ENCODE results near the gene MEI4. TPM values are rescaled to one million over a fixed set of nuclear protein-coding genes. Genes with fewer than 3 reads are reported as not detected.
"Not testable (repeated sequence)": the region's sequence is repeated elsewhere in the genome, so short reads cannot be mapped to it uniquely, and the experiment has no call there.

Gene MEI4
- total and polyA plus RNA-seq, 4 donors: 0.12 to 0.13 TPM; not detected in 2

DNA sequence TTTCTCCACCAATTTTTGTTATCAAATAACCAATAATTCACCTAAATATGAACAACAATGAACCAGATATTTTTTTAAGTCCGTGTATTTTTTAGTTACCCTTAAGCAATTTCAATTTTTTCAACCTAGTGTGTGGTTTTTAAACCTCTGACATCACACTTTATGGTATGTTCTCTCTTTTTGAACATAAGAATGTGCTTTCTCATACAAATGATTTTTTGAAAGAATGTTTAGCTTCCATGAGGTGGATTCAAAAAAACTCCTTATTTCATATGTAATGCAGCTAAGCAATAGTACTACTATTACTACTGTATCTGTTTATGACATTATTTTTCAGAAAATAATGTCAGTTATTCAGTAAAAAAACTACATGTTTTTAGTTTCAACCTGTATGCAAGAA, 19.4 kb upstream of the MEI4 start:
- WGBS, 2 donors: 30 to 46% methylated on average over 1 of the region's 1 CpG
- DNase-seq (no peak), ATAC-seq (ENCODE audit: low FRiP score) (no peak)
- Histone ChIP-seq H3K9me3 (ENCODE audit: control insufficient read depth, low read length) (no peaks in the 10 kb centered on the region), H3K27me3 (ENCODE audit: control insufficient read depth in 1 of 2, insufficient read depth in 2 of 2, low read length in 1 of 2) (no peaks in the 10 kb centered on the region), H3K27ac (ENCODE audit: low read depth in 1 of 2, low read length in 2 of 2) (no peak overlapping the region), H3K4me1 (ENCODE audit: control insufficient read depth in 1 of 2, insufficient read depth in 2 of 2, low read length in 2 of 2) (no peaks in the 10 kb centered on the region), H3K36me3 (ENCODE audit: control insufficient read depth in 1 of 2, insufficient read depth in 2 of 2, low read length in 1 of 2) (no peaks in the 10 kb centered on the region), H3K4me3 (ENCODE audit: low read length in 2 of 2) (no peak overlapping the region)
- intact Hi-C loops (cut with DNase I): no loop called here

DNA sequence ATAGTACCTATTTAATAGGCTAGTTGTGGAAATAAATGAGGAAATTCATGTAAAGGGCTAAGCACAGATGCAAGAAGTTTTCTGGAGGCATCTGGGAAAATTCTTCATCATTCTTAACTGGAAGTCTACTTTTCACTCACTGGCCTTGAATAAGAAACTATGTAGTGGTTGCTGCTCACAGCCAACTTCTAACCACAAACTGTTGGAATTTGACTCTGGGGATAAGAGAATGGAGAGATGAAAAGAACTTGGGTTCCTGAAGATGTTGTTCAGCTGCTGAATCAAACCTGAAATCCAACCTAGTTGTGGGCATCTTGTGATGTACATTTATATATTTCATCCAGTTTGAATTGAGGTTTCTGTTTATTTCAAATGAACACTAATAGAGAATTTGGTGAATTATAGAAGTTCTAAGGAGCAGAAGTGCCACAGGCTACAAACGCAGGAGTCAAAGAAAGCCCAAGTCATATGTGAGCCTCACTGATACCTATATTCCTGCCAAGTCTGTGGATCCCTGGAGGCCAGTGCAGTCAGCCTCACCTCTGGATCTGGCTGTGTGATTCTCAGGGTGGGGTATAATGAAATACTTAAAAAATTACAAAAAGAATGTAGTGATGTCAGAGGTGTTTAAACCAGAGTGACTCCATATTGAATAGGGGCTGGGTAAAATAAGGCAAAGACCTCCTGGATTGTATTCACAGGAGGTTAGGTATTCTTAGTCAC, 18.7 kb upstream of the MEI4 start:
- Histone ChIP-seq H3K27me3 (ENCODE audit: control insufficient read depth in 1 of 2, insufficient read depth in 2 of 2, low read length in 1 of 2) (no peaks in the 10 kb centered on the region), H3K36me3 (ENCODE audit: control insufficient read depth in 1 of 2, insufficient read depth in 2 of 2, low read length in 1 of 2) (no peaks in the 10 kb centered on the region), H3K27ac (ENCODE audit: low read depth in 1 of 2, low read length in 2 of 2) (no peak overlapping the region), H3K4me3 (ENCODE audit: low read length in 2 of 2) (no peak overlapping the region), H3K9me3 (ENCODE audit: control insufficient read depth, low read length) (no peaks in the 10 kb centered on the region), H3K4me1 (ENCODE audit: control insufficient read depth in 1 of 2, insufficient read depth in 2 of 2, low read length in 2 of 2) (no peaks in the 10 kb centered on the region)
- WGBS, 2 donors: 87 to 90% methylated on average over 1 of the region's 1 CpG
- intact Hi-C loops (cut with DNase I): no loop called here
- ATAC-seq (ENCODE audit: low FRiP score): no peak
- no peak for DNase-seq

DNA sequence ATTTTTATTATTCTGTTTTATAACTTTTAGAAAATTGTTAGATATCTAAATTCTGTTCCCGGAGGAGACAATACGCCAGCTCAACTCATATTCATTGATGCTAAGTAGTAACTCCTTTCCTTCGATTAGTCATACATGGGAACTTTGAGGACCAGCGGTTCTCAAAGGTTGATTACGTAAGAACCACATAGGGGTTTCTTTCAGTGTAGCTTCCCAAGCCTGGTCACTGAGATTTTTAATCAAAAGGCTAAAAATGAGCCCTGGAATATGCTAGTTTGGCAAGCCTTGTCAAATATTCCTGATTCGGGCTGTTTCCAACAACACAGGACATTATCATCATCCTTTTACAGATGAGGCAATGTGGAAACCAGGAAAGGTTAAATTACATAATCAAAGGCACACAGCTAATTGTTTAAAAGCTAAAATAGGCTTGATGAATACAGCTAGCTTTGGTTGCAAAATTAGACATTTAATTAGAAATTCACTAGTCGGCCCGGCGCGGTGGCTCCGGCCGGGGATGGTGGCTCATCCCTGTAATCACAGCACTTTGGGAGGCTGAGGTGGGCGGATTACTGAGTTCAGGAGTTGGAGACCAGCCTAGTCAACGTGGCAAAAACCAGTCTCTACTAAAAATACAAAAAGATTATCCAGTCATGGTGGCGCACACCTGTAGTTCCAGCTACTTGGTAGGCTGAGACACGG, 14.6 kb upstream of the MEI4 start:
- WGBS, 2 donors: 92 to 95% methylated on average over 16 of the region's 16 CpGs
- Histone ChIP-seq H3K27ac (ENCODE audit: low read depth in 1 of 2, low read length in 2 of 2) (no peak overlapping the region), H3K27me3 (ENCODE audit: control insufficient read depth in 1 of 2, insufficient read depth in 2 of 2, low read length in 1 of 2) (no peaks in the 10 kb centered on the region), H3K36me3 (ENCODE audit: control insufficient read depth in 1 of 2, insufficient read depth in 2 of 2, low read length in 1 of 2) (no peaks in the 10 kb centered on the region), H3K4me3 (ENCODE audit: low read length in 2 of 2) (no peak overlapping the region), H3K4me1 (ENCODE audit: control insufficient read depth in 1 of 2, insufficient read depth in 2 of 2, low read length in 2 of 2) (no peaks in the 10 kb centered on the region), H3K9me3 (ENCODE audit: control insufficient read depth, low read length) (no peaks in the 10 kb centered on the region)
- ATAC-seq (ENCODE audit: low FRiP score): no peak
- intact Hi-C loops (cut with DNase I): no loop called here
- no peak for DNase-seq

DNA sequence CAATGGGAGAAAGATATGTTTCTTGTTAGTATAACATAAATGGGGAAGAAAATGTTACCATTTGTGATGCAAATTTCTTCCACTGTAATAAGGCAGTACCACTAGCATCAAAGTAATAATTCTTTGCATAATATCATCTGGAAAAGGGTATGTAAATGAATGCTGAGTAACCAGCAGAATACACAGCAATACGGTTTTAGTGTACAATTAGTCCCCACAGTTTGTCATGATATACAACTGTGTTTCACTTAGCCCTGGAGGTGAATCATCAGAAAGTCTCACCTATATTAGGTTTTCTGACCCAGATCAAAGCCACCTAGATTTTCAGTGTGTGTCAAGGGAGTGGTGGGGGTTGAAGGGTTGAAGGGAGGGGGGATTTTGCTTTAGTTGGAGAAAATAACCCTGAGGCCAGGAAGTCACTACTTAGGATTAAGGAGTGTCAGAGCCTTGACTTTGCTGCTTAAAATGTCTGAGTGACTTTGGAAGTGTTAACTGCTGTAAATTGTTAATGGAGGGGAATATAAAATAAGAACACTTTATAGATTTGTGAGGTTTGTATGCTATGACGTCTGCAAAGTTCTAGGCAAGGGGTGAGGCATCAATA, 8.6 kb upstream of the MEI4 start:
- no peak for ATAC-seq (ENCODE audit: low FRiP score)
- no peaks in the 10 kb centered on the region for H3K36me3 ChIP-seq (ENCODE audit: control insufficient read depth in 1 of 2, insufficient read depth in 2 of 2, low read length in 1 of 2)

DNA sequence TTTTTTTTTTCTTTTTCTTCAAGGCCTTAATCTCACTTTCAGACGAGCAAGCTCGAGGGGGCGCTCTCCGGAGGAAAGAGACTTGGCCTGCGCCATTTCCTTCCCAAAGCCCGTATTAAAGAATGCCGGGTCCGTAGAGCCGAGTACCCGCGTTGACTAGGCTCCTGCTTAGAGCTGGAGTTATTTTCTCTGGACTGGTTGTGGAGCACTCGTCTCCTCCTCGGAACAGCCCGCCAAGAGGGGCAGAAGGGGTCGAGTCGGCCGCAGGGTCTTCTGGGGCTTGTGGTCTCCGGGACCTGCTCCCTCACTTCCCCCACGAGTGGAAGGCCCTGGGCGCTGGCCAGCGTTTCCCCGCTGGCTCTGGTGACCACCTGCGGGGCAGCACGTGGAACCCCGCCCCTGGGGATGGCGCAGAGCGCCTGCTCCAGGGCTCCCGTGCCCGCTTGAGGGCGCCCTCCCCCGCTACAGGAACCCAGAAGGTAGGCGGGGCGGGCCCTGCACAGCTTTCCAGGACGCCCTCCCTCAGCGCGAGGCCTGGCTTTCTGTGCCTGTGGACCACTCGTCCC, 2.7 kb upstream of the MEI4 start:
- DNase-seq (peak; percentile 49 to 73), ATAC-seq (ENCODE audit: low FRiP score) (peak; percentile 48)
- WGBS, 2 donors: 21 to 23% methylated on average over 34 to 37 of the region's 37 CpGs
- H3K36me3 ChIP-seq (ENCODE audit: control insufficient read depth in 1 of 2, insufficient read depth in 2 of 2, low read length in 1 of 2): no peaks in the 10 kb centered on the region
- intact Hi-C loops (cut with DNase I): no loop called here
- H3K27ac ChIP-seq (ENCODE audit: low read depth in 1 of 2, low read length in 2 of 2): no peak overlapping the region
- no peaks in the 10 kb centered on the region for H3K9me3 ChIP-seq (ENCODE audit: control insufficient read depth, low read length)
- peak overlapping the region in 1 of 2 donors; percentile 66 for H3K4me3 ChIP-seq (ENCODE audit: low read length in 2 of 2)
- H3K4me1 ChIP-seq (ENCODE audit: control insufficient read depth in 1 of 2, insufficient read depth in 2 of 2, low read length in 2 of 2): no peaks in the 10 kb centered on the region
- no peaks in the 10 kb centered on the region for H3K27me3 ChIP-seq (ENCODE audit: control insufficient read depth in 1 of 2, insufficient read depth in 2 of 2, low read length in 1 of 2)

More for the DNA sequence above, 8.6 kb upstream of the MEI4 start:
- H3K27me3 ChIP-seq (ENCODE audit: control insufficient read depth in 1 of 2, insufficient read depth in 2 of 2, low read length in 1 of 2): no peaks in the 10 kb centered on the region
- no peak for DNase-seq
- no peak overlapping the region for H3K4me3 ChIP-seq (ENCODE audit: low read length in 2 of 2)
- no peak overlapping the region for H3K27ac ChIP-seq (ENCODE audit: low read depth in 1 of 2, low read length in 2 of 2)
- H3K9me3 ChIP-seq (ENCODE audit: control insufficient read depth, low read length): no peaks in the 10 kb centered on the region
- WGBS, 2 donors: 80 to 82% methylated on average over 2 of the region's 2 CpGs
- intact Hi-C loops (cut with DNase I): no loop called here
- H3K4me1 ChIP-seq (ENCODE audit: control insufficient read depth in 1 of 2, insufficient read depth in 2 of 2, low read length in 2 of 2): no peaks in the 10 kb centered on the region

DNA sequence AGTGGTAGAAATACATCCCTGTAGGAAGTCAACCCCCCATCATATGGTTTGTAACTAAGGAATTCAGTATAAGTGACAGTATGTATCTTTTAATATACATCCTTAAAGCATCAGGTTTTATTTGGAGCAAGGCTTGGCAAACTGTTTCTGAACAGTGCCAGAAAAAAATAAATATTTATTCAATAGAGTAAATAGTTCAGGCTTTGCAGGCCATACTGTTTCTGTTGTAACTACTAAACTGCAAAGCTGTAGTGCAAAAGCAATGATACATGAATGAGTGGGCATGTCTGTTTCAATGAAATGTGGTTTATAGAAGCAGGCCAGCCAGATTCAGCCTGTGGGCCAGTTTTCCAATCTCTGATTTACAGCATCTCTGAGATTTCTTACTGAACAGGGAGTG, 977 bp downstream of the MEI4 start:
- ATAC-seq (ENCODE audit: low FRiP score) (no peak), DNase-seq (no peak)
- no peak overlapping the region for H3K27ac ChIP-seq (ENCODE audit: low read depth in 1 of 2, low read length in 2 of 2)
- intact Hi-C loops (cut with DNase I): no loop called here
- no peaks in the 10 kb centered on the region for H3K4me1 ChIP-seq (ENCODE audit: control insufficient read depth in 1 of 2, insufficient read depth in 2 of 2, low read length in 2 of 2)
- H3K4me3 ChIP-seq (ENCODE audit: low read length in 2 of 2): no peak overlapping the region
- no peaks in the 10 kb centered on the region for H3K36me3 ChIP-seq (ENCODE audit: control insufficient read depth in 1 of 2, insufficient read depth in 2 of 2, low read length in 1 of 2)
- no peaks in the 10 kb centered on the region for H3K27me3 ChIP-seq (ENCODE audit: control insufficient read depth in 1 of 2, insufficient read depth in 2 of 2, low read length in 1 of 2)
- no peaks in the 10 kb centered on the region for H3K9me3 ChIP-seq (ENCODE audit: control insufficient read depth, low read length)

DNA sequence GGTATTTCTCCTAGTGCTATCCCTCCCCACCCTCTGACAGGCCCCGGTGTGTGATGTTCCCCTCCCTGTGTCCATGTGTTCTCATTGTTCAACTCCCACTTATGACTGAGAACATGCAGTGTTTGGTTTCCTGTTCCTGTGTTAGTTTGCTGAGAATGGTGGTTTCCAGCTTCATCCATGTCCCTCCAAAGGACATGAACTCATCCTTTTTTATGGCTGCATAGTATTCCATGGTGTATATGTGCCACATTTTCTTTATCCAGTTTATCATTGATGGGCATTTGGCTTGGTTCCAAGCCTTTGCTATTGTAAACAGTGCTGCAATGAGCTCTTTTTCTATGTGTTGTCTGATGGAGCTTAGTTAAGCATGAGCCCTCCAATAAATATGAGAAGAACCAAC, 2.2 kb downstream of the MEI4 start:
- H3K9me3 ChIP-seq (ENCODE audit: control insufficient read depth, low read length); H3K27ac ChIP-seq (ENCODE audit: low read depth in 1 of 2, low read length in 2 of 2); H3K36me3 ChIP-seq (ENCODE audit: control insufficient read depth in 1 of 2, insufficient read depth in 2 of 2, low read length in 1 of 2); H3K4me3 ChIP-seq (ENCODE audit: low read length in 2 of 2); H3K4me1 ChIP-seq (ENCODE audit: control insufficient read depth in 1 of 2, insufficient read depth in 2 of 2, low read length in 2 of 2); DNase-seq; intact Hi-C loops (cut with DNase I); H3K27me3 ChIP-seq (ENCODE audit: control insufficient read depth in 1 of 2, insufficient read depth in 2 of 2, low read length in 1 of 2); ATAC-seq (ENCODE audit: low FRiP score): not testable (repeated sequence)
- WGBS, 2 donors: 92 to 100% methylated on average over 1 of the region's 1 CpG

DNA sequence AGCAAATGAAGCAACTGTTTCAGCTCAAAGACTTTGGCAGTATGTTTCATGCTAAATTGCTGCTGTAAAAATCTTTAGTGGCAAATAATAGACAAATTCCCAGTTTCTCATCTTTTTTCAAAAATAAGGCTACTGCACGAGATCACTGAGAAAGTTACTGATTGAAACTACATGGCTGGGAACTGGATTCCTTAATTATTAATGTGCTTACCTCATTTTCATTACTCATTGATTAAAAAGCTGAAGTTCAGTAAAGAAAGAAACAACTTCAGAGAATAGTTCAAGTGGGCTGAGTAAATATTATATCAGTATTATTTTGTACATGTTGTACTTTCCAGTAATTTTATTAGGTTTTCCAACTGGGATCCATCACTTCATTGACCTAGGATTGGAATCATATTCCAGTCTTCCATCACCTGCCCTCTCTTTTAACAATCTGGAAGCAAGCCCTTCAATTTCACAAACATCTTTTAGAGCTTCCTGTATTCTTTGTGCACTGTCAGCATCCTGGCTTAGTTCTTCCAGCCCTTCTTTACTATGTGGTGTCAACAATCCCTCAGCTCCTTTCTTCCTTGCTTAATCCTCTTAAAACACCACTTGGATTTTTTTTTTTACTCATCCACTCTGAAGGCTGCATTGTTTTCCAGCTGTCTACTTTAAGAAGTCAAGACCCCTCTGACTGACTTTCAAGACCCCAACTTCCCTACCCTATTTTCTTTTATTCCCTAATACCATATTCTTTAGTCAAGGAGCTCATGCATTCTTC, 4.3 kb downstream of the MEI4 start:
- intact Hi-C loops (cut with DNase I): no loop called here
- 76 to 83% methylated on average over 1 of the region's 1 CpG for WGBS, 2 donors
- Histone ChIP-seq H3K27me3 (ENCODE audit: control insufficient read depth in 1 of 2, insufficient read depth in 2 of 2, low read length in 1 of 2) (no peaks in the 10 kb centered on the region), H3K4me1 (ENCODE audit: control insufficient read depth in 1 of 2, insufficient read depth in 2 of 2, low read length in 2 of 2) (no peaks in the 10 kb centered on the region), H3K36me3 (ENCODE audit: control insufficient read depth in 1 of 2, insufficient read depth in 2 of 2, low read length in 1 of 2) (no peaks in the 10 kb centered on the region), H3K9me3 (ENCODE audit: control insufficient read depth, low read length) (no peaks in the 10 kb centered on the region), H3K27ac (ENCODE audit: low read depth in 1 of 2, low read length in 2 of 2) (no peak overlapping the region), H3K4me3 (ENCODE audit: low read length in 2 of 2) (no peak overlapping the region)
- DNase-seq: no peak
- no peak for ATAC-seq (ENCODE audit: low FRiP score)

Measured in aorta (tissue), 5 donors.